Gastroesophageal sphincter (tissue), 4 donors: ENCODE results near the gene PLXNB3. TPM values are rescaled to one million over a fixed set of nuclear protein-coding genes. Genes with fewer than 3 reads are reported as not detected.

Experiments
- ATAC-seq: fragments of 150-250 bp; one replicate; pipeline ENCODE4 v1.9.1; 2016; ENCODE audit warnings: mild to moderate bottlenecking, moderate library complexity
- H3K27ac ChIP-seq, 4 donors: fragments of 200-600 bp; sonication (generic) in 3 of 4; 1 replicate in 3 of 4; 2 replicates in 1 of 4; pipeline ENCODE4 v1.5.1; 2016 to 2019
- H3K27me3 ChIP-seq: fragments of 200-600 bp; sonication (generic); one replicate; pipeline ENCODE4 v1.5.1; 2019
- H3K36me3 ChIP-seq, 2 donors: fragments of 200-600 bp; sonication (generic); one replicate each; pipeline ENCODE4 v1.5.1; 2019; ENCODE audit warnings: control low read depth in 1 of 2
- H3K4me1 ChIP-seq, 3 donors: fragments of 200-600 bp; sonication (generic); 1 replicate in 2 of 3; 2 replicates in 1 of 3; pipeline ENCODE4 v1.5.1; 2016 to 2019; ENCODE audit warnings: control low read depth in 2 of 3
- H3K4me3 ChIP-seq, 2 donors: fragments of 200-600 bp; sonication (generic); one replicate each; pipeline ENCODE4 v1.5.1; 2019; ENCODE audit warnings: mild to moderate bottlenecking in 1 of 2, moderate library complexity in 1 of 2
- H3K9me3 ChIP-seq, 3 donors: fragments of 200-600 bp; sonication (generic); one replicate each; pipeline ENCODE4 v1.5.1; 2017 to 2019; ENCODE audit warnings: control low read depth in 2 of 3
- CTCF ChIP-seq, 4 experiments: fragments of 200-600 bp in 2 of 4; fragments of 450-650 bp in 2 of 4; sonication (generic) in 1 of 4; IDR thresholded peaks; one replicate each; pipeline ENCODE4 v1.5.1; 2017 to 2019; ENCODE audit warnings: antibody characterized with exemption in 4 of 4, mild to moderate bottlenecking in 2 of 4, moderate library complexity in 2 of 4
- EP300 ChIP-seq: sonication (generic); formaldehyde crosslinking; IDR thresholded peaks from one replicate; pipeline ENCODE4 v1.6.1; 2017; ENCODE audit warnings: antibody characterized with exemption, mild to moderate bottlenecking
- POLR2A ChIP-seq, 2 donors: fragments of 450-650 bp; IDR thresholded peaks; one replicate each; pipeline ENCODE4 v1.6.1; 2017; ENCODE audit warnings: antibody characterized with exemption in 2 of 2, mild to moderate bottlenecking in 2 of 2, moderate library complexity in 1 of 2
- POLR2AphosphoS5 ChIP-seq: sonication (generic); formaldehyde crosslinking; IDR thresholded peaks from one replicate; pipeline ENCODE4 v1.6.1; 2017; ENCODE audit warnings: antibody characterized with exemption
- WGBS, 2 donors: methylation state at CpG; one replicate each; pipeline ENCODE4 v1.1.5; 2018; ENCODE audit warnings: low coverage in 1 of 2; 5-methylcytosine and 5-hydroxymethylcytosine counted together
- total RNA-seq, 4 donors: library from RNA; depleted of rRNA; stranded (reverse); fragments of >200 nt; gene quantifications; one replicate each; pipeline ENCODE4 v1.1.0, GENCODE V29; 2016

PLXNB3 gene
- total RNA-seq, 4 donors from 2014 or later = 9.2 to 19.2 (median 16.8) TPM

GRCh38 chrX:153769865-153770600, 6.0 kb downstream of the PLXNB3 start:
- no peak overlapping the region for H3K4me3 ChIP-seq
- H3K36me3 ChIP-seq = peaks cover 0 to 68% of the 10 kb centered on the region in 2 donors
- no peaks in the 10 kb centered on the region for H3K27me3 ChIP-seq
- no peak for TF ChIP-seq CTCF (IDR thresholded peaks at IDR 0.05)
- no peak for TF ChIP-seq POLR2AphosphoS5
- TF ChIP-seq EP300 = no peak
- TF ChIP-seq POLR2A (IDR thresholded peaks at IDR 0.05) = no peak
- H3K4me1 ChIP-seq = peaks cover 0 to 26% (median 4%) of the 10 kb centered on the region in 3 donors
- no peak for ATAC-seq
- WGBS, 2 donors = 74% methylated on average over 5 of the region's 25 CpGs; no CpG with 5 or more reads in 1 of the 2 donors
- H3K27ac ChIP-seq = no peak overlapping the region
- H3K9me3 ChIP-seq = no peaks in the 10 kb centered on the region

GRCh38 chrX:153770601-153771414, 6.8 kb downstream of the PLXNB3 start:
- Histone ChIP-seq H3K36me3 (peaks cover 0 to 75% of the 10 kb centered on the region in 2 donors), H3K27ac (no peak overlapping the region)
- 100% methylated on average over 1 of the region's 18 CpGs; no CpG with 5 or more reads in 1 of the 2 donors for WGBS, 2 donors

DNA sequence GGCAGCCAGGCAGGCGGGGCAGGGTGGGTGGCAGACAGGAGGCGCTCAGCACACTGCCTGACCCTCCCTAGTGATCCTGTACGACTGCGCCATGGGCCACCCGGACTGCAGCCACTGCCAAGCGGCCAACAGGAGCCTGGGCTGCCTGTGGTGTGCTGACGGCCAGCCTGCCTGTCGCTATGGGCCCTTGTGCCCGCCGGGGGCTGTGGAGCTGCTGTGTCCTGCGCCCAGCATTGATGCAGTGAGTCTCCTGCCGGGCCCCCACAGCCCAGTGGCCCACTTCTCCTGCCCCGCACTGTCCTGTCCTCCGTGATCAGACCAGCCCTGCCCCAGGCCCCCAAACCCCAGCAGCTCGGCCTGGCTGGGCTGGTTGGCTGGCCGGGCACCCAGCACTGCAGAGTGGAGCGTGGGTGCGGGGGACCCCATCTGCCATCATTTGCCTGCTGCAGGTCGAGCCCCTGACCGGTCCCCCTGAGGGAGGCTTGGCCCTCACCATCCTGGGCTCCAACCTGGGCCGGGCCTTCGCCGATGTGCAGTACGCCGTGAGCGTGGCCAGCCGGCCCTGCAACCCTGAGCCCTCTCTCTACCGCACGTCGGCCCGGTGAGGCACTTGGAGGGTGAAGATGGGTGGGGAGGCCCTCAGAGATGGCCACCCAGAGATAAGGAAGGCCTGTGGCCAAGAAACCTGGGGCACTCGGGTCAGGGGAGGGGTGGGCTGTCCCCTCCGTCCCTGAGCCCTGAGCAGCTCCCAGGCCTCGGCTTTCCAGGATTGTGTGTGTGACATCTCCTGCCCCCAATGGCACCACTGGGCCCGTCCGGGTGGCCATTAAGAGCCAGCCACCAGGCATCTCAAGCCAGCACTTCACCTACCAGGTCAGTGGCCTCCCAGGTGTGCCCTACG, 7.6 kb downstream of the PLXNB3 start:
- no CpG with 5 or more reads among the region's 37 CpGs for WGBS, 2 donors
- Histone ChIP-seq H3K27ac (no peak overlapping the region), H3K36me3 (peaks cover 0 to 79% of the 10 kb centered on the region in 2 donors)

More at GRCh38 chrX:153770601-153771414, 6.8 kb downstream of the PLXNB3 start:
- peaks cover 0 to 19% (median 3%) of the 10 kb centered on the region in 3 donors for H3K4me1 ChIP-seq
- no peak for ATAC-seq
- TF ChIP-seq EP300 (no peak), CTCF (IDR thresholded peaks at IDR 0.05) (no peak), POLR2AphosphoS5 (no peak), POLR2A (IDR thresholded peaks at IDR 0.05) (no peak)
- H3K4me3 ChIP-seq = no peak overlapping the region
- no peaks in the 10 kb centered on the region for H3K9me3 ChIP-seq
- H3K27me3 ChIP-seq = no peaks in the 10 kb centered on the region

More for the DNA sequence above, 7.6 kb downstream of the PLXNB3 start:
- no peak for TF ChIP-seq POLR2A (IDR thresholded peaks at IDR 0.05)
- no peak for TF ChIP-seq CTCF (IDR thresholded peaks at IDR 0.05)
- TF ChIP-seq POLR2AphosphoS5 = no peak
- no peak for TF ChIP-seq EP300
- Histone ChIP-seq H3K27me3 (no peaks in the 10 kb centered on the region), H3K9me3 (no peaks in the 10 kb centered on the region), H3K4me1 (peaks cover 0 to 10% (median 0%) of the 10 kb centered on the region in 3 donors), H3K4me3 (no peak overlapping the region)
- ATAC-seq = no peak
